Germinal center (tissue), 1 donor: ENCODE results near the gene UNC13C.

ENCODE experiments used
- DNase-seq: peaks from one replicate; pipeline ENCODE4 v3.0.0; 2012; ENCODE audit warnings: mixed read lengths, low spot score

The UNC13C gene

DNA sequence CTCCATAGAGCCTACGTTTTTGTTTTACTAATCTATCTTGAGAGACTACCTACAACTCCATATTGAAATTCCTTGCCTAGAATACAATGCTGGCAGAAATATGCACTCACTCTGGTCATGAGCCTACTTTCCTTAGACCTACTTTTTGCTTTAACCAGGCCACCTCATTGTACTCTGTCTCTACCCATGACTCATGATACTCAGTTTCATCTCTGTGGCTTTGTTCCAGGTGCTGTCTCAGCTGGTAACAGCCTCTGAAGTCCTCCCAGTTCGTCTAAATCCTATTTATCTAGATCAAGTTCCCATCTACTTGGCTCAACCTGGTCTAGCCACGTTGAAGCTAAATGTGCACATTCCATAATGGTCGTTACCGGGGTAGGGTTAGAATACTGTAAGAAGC is 682.1 kb downstream of the UNC13C start:
- DNase-seq = no peak

GRCh38 chr15:54675241-54675640 is 697.0 kb downstream of the UNC13C start:
- DNase-seq = no peak

DNA sequence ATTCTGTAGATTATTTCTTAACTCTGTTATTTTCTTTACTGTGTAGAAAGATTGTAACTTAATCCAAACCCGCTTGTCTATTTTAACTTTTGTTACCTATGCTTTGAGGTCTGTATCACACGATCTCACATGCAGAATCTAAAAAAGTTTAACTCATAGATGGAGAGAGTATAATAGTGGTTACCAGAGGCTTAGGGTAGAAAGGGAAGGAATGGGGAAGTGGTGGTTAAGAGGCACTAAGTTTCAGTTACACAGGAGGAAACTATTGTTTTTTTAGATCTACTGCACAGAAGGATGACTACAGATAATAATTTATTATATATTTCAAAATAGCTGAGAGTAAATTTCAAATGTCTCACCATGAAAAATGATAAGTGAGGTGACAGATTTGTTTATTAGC is 703.3 kb downstream of the UNC13C start:
- no peak for DNase-seq
